Measurements from ENCODE around the gene AMBRA1. TPM values are rescaled to one million over a fixed set of nuclear protein-coding genes. Genes with fewer than 3 reads are reported as not detected.

Gene AMBRA1
- total and polyA plus RNA-seq, 2 donors (not counting 3 experiments of a cell fraction or from before 2014, with no cell fraction given), result 18.4 to 32.4 TPM

GRCh38 chr11:46520971-46521745 is 72.7 kb downstream of the AMBRA1 start:
- intact Hi-C loops (cut with micrococcal nuclease) (loop anchor here (1.0 kb wide), 1 partner anchor 8 kb away; no protein-coding TSS in a partner anchor), dilution Hi-C loops (cut with MboI; ENCODE audit: extremely low pct_ligation_motif_present, low sequenced_read_pairs) (no loop called here)
- CTCF ChIA-PET, result interaction anchor here (2.8 to 4.8 kb wide), 2 partner anchors 9 to 30 kb away, joined by 24 to 25 read pairs; no protein-coding TSS in a partner anchor
- H3K9me1 ChIP-seq (replicated peaks; ENCODE audit: control insufficient read depth, extremely low read depth, insufficient read depth, low read length), result no peaks in the 10 kb centered on the region
- peak; percentile 48 for TF ChIP-seq FOS (IDR thresholded peaks at IDR 0.05; ENCODE audit: borderline replicate concordance, insufficient read depth, low read length)
- TF ChIP-seq JUN (IDR thresholded peaks at IDR 0.05; ENCODE audit: borderline replicate concordance, insufficient read depth, insufficient read length, low read depth), result peak; percentile 44
- TF ChIP-seq MYC (IDR thresholded peaks at IDR 0.05; ENCODE audit: low read depth, low read length), result no peak
- POLR2A ChIA-PET, result no interaction called here
- no peaks in the 10 kb centered on the region for H3K9me3 ChIP-seq (replicated peaks; ENCODE audit: control insufficient read depth, insufficient read depth, low read length)
- H3K36me3 ChIP-seq (ENCODE audit: control insufficient read depth in 2 of 2, extremely low read depth in 1 of 2, insufficient read depth in 2 of 2, low read length in 2 of 2), result no peaks in the 10 kb centered on the region
- H3K9ac ChIP-seq (replicated peaks; ENCODE audit: extremely low read depth, insufficient read depth, low read length), result no peak overlapping the region
- no peak overlapping the region for H3K27ac ChIP-seq (ENCODE audit: insufficient read depth, low read depth, low read length)
- no peak overlapping the region for H2AFZ ChIP-seq (ENCODE audit: low read depth, low read length)
- DNase-seq (ENCODE audit: low read depth, low spot score), result peak; percentile 62
- peak; percentile 57 for FAIRE-seq
- H3K4me1 ChIP-seq (ENCODE audit: control insufficient read depth, extremely low read depth, insufficient read depth, low read length), result peaks cover 15% of the 10 kb centered on the region
- BruUV-seq (replicated peaks), result no TSS peak
- peak overlapping the region; percentile 40 for H3K4me2 ChIP-seq (ENCODE audit: insufficient read depth, low read length)
- no peak overlapping the region for H3K4me3 ChIP-seq (replicated peaks in 1 of 3; ENCODE audit: insufficient read depth in 1 of 3, low read depth in 1 of 3, low read length in 3 of 3)
- no peaks in the 10 kb centered on the region for H4K20me1 ChIP-seq (replicated peaks; ENCODE audit: control insufficient read depth, extremely low read depth, insufficient read depth, low read length)
- no peaks in the 10 kb centered on the region for H3K27me3 ChIP-seq (ENCODE audit: control insufficient read depth in 2 of 2, insufficient read depth in 2 of 2, low read length in 2 of 2)
- H3K79me2 ChIP-seq (ENCODE audit: control insufficient read depth, insufficient read depth, low read length), result peaks cover 32% of the 10 kb centered on the region

DNA sequence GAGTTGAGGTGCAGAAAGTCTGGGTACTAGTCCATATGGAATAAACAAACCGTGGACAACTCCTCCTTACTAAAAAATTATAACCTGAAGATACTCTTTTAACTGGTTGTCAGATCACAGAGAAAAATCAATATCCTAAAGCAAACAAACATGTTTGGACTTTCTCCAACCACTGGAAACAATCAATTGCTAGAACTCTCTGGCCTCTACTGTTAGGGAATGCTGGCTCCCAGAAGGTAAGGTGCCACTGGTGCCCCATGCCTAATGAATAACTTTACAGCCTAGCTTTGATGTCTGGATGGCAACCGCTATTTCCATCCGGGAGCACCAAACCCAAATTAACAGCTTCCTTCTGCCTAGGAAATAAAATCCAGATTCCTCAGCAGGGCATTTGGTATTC is 74.5 kb downstream of the AMBRA1 start:
- H3K9ac ChIP-seq (replicated peaks; ENCODE audit: extremely low read depth, insufficient read depth, low read length), result no peak overlapping the region
- H3K27me3 ChIP-seq (ENCODE audit: control insufficient read depth in 2 of 2, insufficient read depth in 2 of 2, low read length in 2 of 2), result no peaks in the 10 kb centered on the region
- intact Hi-C loops (cut with micrococcal nuclease) (no loop called here), dilution Hi-C loops (cut with MboI; ENCODE audit: extremely low pct_ligation_motif_present, low sequenced_read_pairs) (no loop called here)
- no peak overlapping the region for H3K4me3 ChIP-seq (replicated peaks in 1 of 3; ENCODE audit: insufficient read depth in 1 of 3, low read depth in 1 of 3, low read length in 3 of 3)
- H4K20me1 ChIP-seq (replicated peaks; ENCODE audit: control insufficient read depth, extremely low read depth, insufficient read depth, low read length), result no peaks in the 10 kb centered on the region
- FAIRE-seq (no peak), DNase-seq (ENCODE audit: low read depth, low spot score) (no peak)
- no peaks in the 10 kb centered on the region for H3K36me3 ChIP-seq (ENCODE audit: control insufficient read depth in 2 of 2, extremely low read depth in 1 of 2, insufficient read depth in 2 of 2, low read length in 2 of 2)
- no peak overlapping the region for H3K27ac ChIP-seq (ENCODE audit: insufficient read depth, low read depth, low read length)
- ChIA-PET POLR2A (no interaction called here), CTCF (interaction anchor here (0.7 to 4.8 kb wide), 5 partner anchors 10 to 128 kb away, joined by 3 to 25 read pairs (median 4); partner anchors contain the start of gene CHRM4)
- BruUV-seq (replicated peaks), result no TSS peak
- H3K9me1 ChIP-seq (replicated peaks; ENCODE audit: control insufficient read depth, extremely low read depth, insufficient read depth, low read length), result no peaks in the 10 kb centered on the region
- H3K4me1 ChIP-seq (ENCODE audit: control insufficient read depth, extremely low read depth, insufficient read depth, low read length), result peaks cover 15% of the 10 kb centered on the region
- H2AFZ ChIP-seq (ENCODE audit: low read depth, low read length), result no peak overlapping the region
- no peak for TF ChIP-seq MAX (IDR thresholded peaks at IDR 0.05; ENCODE audit: insufficient read depth, insufficient read length)
- no peak for TF ChIP-seq MYC (IDR thresholded peaks at IDR 0.05; ENCODE audit: low read depth, low read length)
- TF ChIP-seq FOS (IDR thresholded peaks at IDR 0.05; ENCODE audit: borderline replicate concordance, insufficient read depth, low read length), result no peak
- no peak for TF ChIP-seq GATA2 (IDR thresholded peaks at IDR 0.05; ENCODE audit: insufficient read depth, insufficient read length, low read depth, low read length)
- no peak for TF ChIP-seq CTCF (IDR thresholded peaks at IDR 0.05; ENCODE audit: extremely low read depth in 1 of 2, insufficient read depth in 1 of 2, low read depth in 1 of 2, low read length in 2 of 2)
- no peak for TF ChIP-seq POLR2A (IDR thresholded peaks at IDR 0.05; ENCODE audit: low read depth, low read length)
- no peak for TF ChIP-seq EZH2 (IDR thresholded peaks at IDR 0.05; ENCODE audit: borderline replicate concordance, low read depth, low read length, severe bottlenecking)
- TF ChIP-seq POLR2AphosphoS5 (IDR thresholded peaks at IDR 0.05; ENCODE audit: insufficient read depth, low read depth, low read length), result no peak
- TF ChIP-seq JUN (IDR thresholded peaks at IDR 0.05; ENCODE audit: borderline replicate concordance, insufficient read depth, insufficient read length, low read depth), result no peak
- H3K79me2 ChIP-seq (ENCODE audit: control insufficient read depth, insufficient read depth, low read length), result peaks cover 23% of the 10 kb centered on the region
- H3K4me2 ChIP-seq (ENCODE audit: insufficient read depth, low read length), result no peak overlapping the region
- no peaks in the 10 kb centered on the region for H3K9me3 ChIP-seq (replicated peaks; ENCODE audit: control insufficient read depth, insufficient read depth, low read length)
